A673 (cell line): ENCODE measurements around the gene GJB4.

Source experiments
- EZH2 ChIP-seq: fragments of 200-600 bp; sonication (generic); IDR thresholded peaks from 2 replicates; pipeline ENCODE4 v1.6.1; 2017; ENCODE audit warnings: borderline replicate concordance, low read depth, mild to moderate bottlenecking, mixed read lengths, antibody characterized with exemption, low read length; ENCODE audit not compliant: poor library complexity, severe bottlenecking
- TF ChIP-seq, protein P1 (sequence below): fragments of 300-800, 200-600 bp; sonication (generic); conservative IDR thresholded peaks from 2 replicates; pipeline ENCODE4 v1.5.1; 2017; ENCODE audit warnings: low read depth, mild to moderate bottlenecking, antibody characterized with exemption, low read length, moderate library complexity, mixed read lengths

DNA sequence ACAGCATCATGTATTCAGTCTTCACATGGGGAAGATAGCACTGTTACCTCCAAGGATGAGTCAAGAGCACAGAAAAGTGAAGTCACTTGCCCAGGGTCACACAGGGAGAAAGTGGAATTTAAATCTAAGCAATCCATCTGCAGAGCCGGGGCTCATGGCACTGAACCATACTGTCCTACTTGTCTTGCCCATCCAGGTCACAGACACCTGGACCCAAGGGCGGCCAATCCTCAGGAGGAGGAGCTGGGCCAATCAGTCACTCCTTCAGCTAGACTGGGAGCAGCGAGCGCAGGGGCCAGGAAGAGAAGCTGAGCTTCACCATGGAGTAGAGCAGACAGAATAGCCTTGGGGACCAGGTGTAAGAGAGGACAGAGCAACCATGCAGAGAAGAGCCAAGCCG lies 13.9 kb upstream of the GJB4 start:
- TF ChIP-seq, protein P1, sequence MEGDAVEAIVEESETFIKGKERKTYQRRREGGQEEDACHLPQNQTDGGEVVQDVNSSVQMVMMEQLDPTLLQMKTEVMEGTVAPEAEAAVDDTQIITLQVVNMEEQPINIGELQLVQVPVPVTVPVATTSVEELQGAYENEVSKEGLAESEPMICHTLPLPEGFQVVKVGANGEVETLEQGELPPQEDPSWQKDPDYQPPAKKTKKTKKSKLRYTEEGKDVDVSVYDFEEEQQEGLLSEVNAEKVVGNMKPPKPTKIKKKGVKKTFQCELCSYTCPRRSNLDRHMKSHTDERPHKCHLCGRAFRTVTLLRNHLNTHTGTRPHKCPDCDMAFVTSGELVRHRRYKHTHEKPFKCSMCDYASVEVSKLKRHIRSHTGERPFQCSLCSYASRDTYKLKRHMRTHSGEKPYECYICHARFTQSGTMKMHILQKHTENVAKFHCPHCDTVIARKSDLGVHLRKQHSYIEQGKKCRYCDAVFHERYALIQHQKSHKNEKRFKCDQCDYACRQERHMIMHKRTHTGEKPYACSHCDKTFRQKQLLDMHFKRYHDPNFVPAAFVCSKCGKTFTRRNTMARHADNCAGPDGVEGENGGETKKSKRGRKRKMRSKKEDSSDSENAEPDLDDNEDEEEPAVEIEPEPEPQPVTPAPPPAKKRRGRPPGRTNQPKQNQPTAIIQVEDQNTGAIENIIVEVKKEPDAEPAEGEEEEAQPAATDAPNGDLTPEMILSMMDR: no peak
- TF ChIP-seq EZH2: no peak
